IMR-90 (cell line): ENCODE data around the gene CLDN18. TPM values are rescaled to one million over a fixed set of nuclear protein-coding genes. Genes with fewer than 3 reads are reported as not detected.

ENCODE experiments used
- ATAC-seq: fragments of 200-7000 bp; cut with Tn5 transposase; 2 replicates; pipeline ENCODE4 v1.9.1; 2020; ENCODE audit warnings: low read depth, mild to moderate bottlenecking, moderate library complexity
- BruUV-seq: library from RNA; stranded (reverse); fragments of 400-500 nt; replicated peaks from 2 replicates; lab custom pipeline; 2021; lab: Mats Ljungman, UMichigan
- CTCF ChIA-PET: fragments of 300-600 bp; formaldehyde crosslinking; extraction: SDS; loops from one replicate; lab custom pipeline; 2021; ENCODE audit warnings: antibody characterized with exemption; lab: Yijun Ruan, JAX
- POLR2A ChIA-PET: fragments of 300-600 bp; sonication (Branson Sonifier 250); formaldehyde crosslinking; loops from one replicate; lab custom pipeline; 2022; ENCODE audit warnings: antibody characterized with exemption; ENCODE audit not compliant: unreplicated experiment; lab: Charles Lee
- DNase-seq: peaks from one replicate; pipeline ENCODE4 v3.0.0; 2013
- H2AFZ ChIP-seq: replicated peaks from 2 replicates; pipeline ENCODE3; 2013; ENCODE audit warnings: low read length, mild to moderate bottlenecking; ENCODE audit not compliant: poor library complexity
- H2AK5ac ChIP-seq: 2 replicates; pipeline ENCODE4 v1.6.1; 2013; ENCODE audit warnings: low read depth, low read length, inconsistent platforms
- H2AK9ac ChIP-seq: replicated peaks from 2 replicates; pipeline ENCODE3; 2013; ENCODE audit warnings: mild to moderate bottlenecking, low read depth, low read length, moderate library complexity; ENCODE audit not compliant: poor library complexity
- H2BK120ac ChIP-seq: 2 replicates; pipeline ENCODE4 v1.6.1; 2013; ENCODE audit warnings: low read depth, low read length, inconsistent platforms
- H2BK15ac ChIP-seq: 3 replicates; pipeline ENCODE4 v1.6.1; 2013; ENCODE audit warnings: low read depth, low read length, inconsistent platforms
- H2BK20ac ChIP-seq: 2 replicates; pipeline ENCODE4 v1.6.1; 2013; ENCODE audit warnings: low read depth, mild to moderate bottlenecking, inconsistent platforms, low read length, moderate library complexity
- H2BK5ac ChIP-seq: 2 replicates; pipeline ENCODE4 v1.6.1; 2013; ENCODE audit warnings: mild to moderate bottlenecking, low read depth, low read length, inconsistent platforms; ENCODE audit not compliant: poor library complexity, severe bottlenecking
- H3K14ac ChIP-seq: replicated peaks from 2 replicates; pipeline ENCODE4 v1.6.1; 2013; ENCODE audit warnings: low read depth, low read length, inconsistent platforms
- H3K18ac ChIP-seq: 2 replicates; pipeline ENCODE4 v1.6.1; 2013; ENCODE audit warnings: low read depth, low read length, control low read depth
- H3K23ac ChIP-seq: 2 replicates; pipeline ENCODE4 v1.6.1; 2013; ENCODE audit warnings: low read depth, low read length, inconsistent platforms
- H3K27ac ChIP-seq: 2 replicates; pipeline ENCODE4 v1.5.1; 2013; ENCODE audit warnings: mild to moderate bottlenecking, control low read depth, low read length; ENCODE audit not compliant: insufficient read depth
- H3K27me3 ChIP-seq: 2 replicates; pipeline ENCODE4 v1.6.1; 2013; ENCODE audit warnings: low read length; ENCODE audit not compliant: control insufficient read depth, insufficient read depth
- H3K36me3 ChIP-seq: 2 replicates; pipeline ENCODE4 v1.6.1; 2013; ENCODE audit warnings: low read length, mixed read lengths; ENCODE audit not compliant: control insufficient read depth, insufficient read depth
- H3K4ac ChIP-seq: 2 replicates; pipeline ENCODE4 v1.6.1; 2013; ENCODE audit warnings: low read depth, low read length, inconsistent platforms
- H3K4me1 ChIP-seq: 2 replicates; pipeline ENCODE4 v1.6.1; 2013; ENCODE audit warnings: low read length, mixed read lengths; ENCODE audit not compliant: control insufficient read depth, insufficient read depth
- H3K4me2 ChIP-seq: 2 replicates; pipeline ENCODE4 v1.6.1; 2013; ENCODE audit warnings: low read depth, mild to moderate bottlenecking, control low read depth, low read length, moderate library complexity
- H3K4me3 ChIP-seq: 2 replicates; pipeline ENCODE4 v1.5.1; 2013; ENCODE audit warnings: low read depth, mild to moderate bottlenecking, control low read depth, low read length, moderate library complexity; ENCODE audit not compliant: insufficient read depth
- H3K56ac ChIP-seq: 2 replicates; pipeline ENCODE4 v1.6.1; 2013; ENCODE audit warnings: low read length, inconsistent platforms; ENCODE audit not compliant: insufficient read depth; ENCODE audit errors: extremely low read depth
- H3K79me1 ChIP-seq, 2 experiments: 2 replicates each; pipeline ENCODE4 v1.6.1; 2013; ENCODE audit warnings: low read length in 2 of 2, inconsistent platforms in 1 of 2, low read depth in 1 of 2
- H3K9ac ChIP-seq: 2 replicates; pipeline ENCODE4 v1.6.1; 2013; ENCODE audit warnings: low read depth, low read length, control low read depth
- H3K9me1 ChIP-seq: 2 replicates; pipeline ENCODE4 v1.6.1; 2013; ENCODE audit warnings: low read length, inconsistent platforms; ENCODE audit not compliant: insufficient read depth
- H3K9me3 ChIP-seq: 2 replicates; pipeline ENCODE4 v1.6.1; 2013; ENCODE audit warnings: low read length; ENCODE audit not compliant: control insufficient read depth, insufficient read depth
- H4K20me1 ChIP-seq: 2 replicates; pipeline ENCODE4 v1.6.1; 2013; ENCODE audit warnings: low read length, inconsistent platforms; ENCODE audit not compliant: insufficient read depth
- H4K5ac ChIP-seq: 2 replicates; pipeline ENCODE4 v1.6.1; 2013; ENCODE audit warnings: mild to moderate bottlenecking, low read depth, low read length, control low read depth
- H4K8ac ChIP-seq, 2 experiments: 2 replicates each; pipeline ENCODE4 v1.6.1; 2013; ENCODE audit warnings: low read depth in 2 of 2, low read length in 2 of 2, control low read depth in 1 of 2, inconsistent platforms in 1 of 2
- H4K91ac ChIP-seq: 2 replicates; pipeline ENCODE4 v1.6.1; 2013; ENCODE audit warnings: low read depth, low read length, inconsistent platforms; ENCODE audit not compliant: insufficient read depth
- BHLHE40 ChIP-seq: fragments of 150-350 bp; IDR thresholded peaks from 2 replicates; pipeline ENCODE4 v1.6.1; 2016; ENCODE audit warnings: mild to moderate bottlenecking, low read depth, low read length
- CHD1 ChIP-seq: IDR thresholded peaks from 2 replicates; pipeline ENCODE4 v1.6.1; 2012; ENCODE audit warnings: low read depth, low read length, improper control_type of control experiment
- MAFK ChIP-seq: IDR thresholded peaks from 2 replicates; pipeline ENCODE4 v1.6.1; 2012; ENCODE audit warnings: low read depth, low read length, improper control_type of control experiment
- MAZ ChIP-seq: IDR thresholded peaks from 2 replicates; pipeline ENCODE4 v1.6.1; 2012; ENCODE audit warnings: low read depth, mild to moderate bottlenecking, low read length, improper control_type of control experiment, moderate library complexity, borderline replicate concordance
- MXI1 ChIP-seq: IDR thresholded peaks from 2 replicates; pipeline ENCODE4 v1.6.1; 2012; ENCODE audit warnings: low read depth, mild to moderate bottlenecking, low read length, moderate library complexity, borderline replicate concordance
- NFE2L2 ChIP-seq: fragments of 150-350 bp; IDR thresholded peaks from 2 replicates; pipeline ENCODE4 v1.6.1; 2016; ENCODE audit warnings: low read depth, mild to moderate bottlenecking, low read length
- RCOR1 ChIP-seq: IDR thresholded peaks from 2 replicates; pipeline ENCODE4 v1.6.1; 2012; ENCODE audit warnings: mild to moderate bottlenecking, low read length, improper control_type of control experiment; ENCODE audit not compliant: insufficient replicate concordance
- RFX5 ChIP-seq: IDR thresholded peaks from 2 replicates; pipeline ENCODE4 v1.8.0; 2012; ENCODE audit warnings: low read depth, mild to moderate bottlenecking, low read length, moderate library complexity
- WGBS, 2 experiments: methylation state at CpG; one replicate each; pipeline versions ENCODE4 v1.1.5 to v1.1.7; 2013; ENCODE audit warnings: missing lambda C conversion rate in 2 of 2; ENCODE audit not compliant: insufficient read length in 1 of 2; ENCODE audit errors: extremely low coverage in 2 of 2; 5-methylcytosine and 5-hydroxymethylcytosine counted together
- dilution Hi-C: fragments of 300-500 bp; cut with HindIII; formaldehyde crosslinking; loops from one replicate; pipeline ENCODE4 v1.14.3; 2018; ENCODE audit warnings: low sequenced_read_pairs; ENCODE audit not compliant: unreplicated experiment
- in situ Hi-C: fragments of 300-500 bp; cut with MboI; formaldehyde crosslinking; loops from 3 replicates; pipeline ENCODE4 v1.14.3; 2019; ENCODE audit warnings: low sequenced_read_pairs, inconsistent platforms, mixed read lengths
- intact Hi-C: fragments of 100-400 bp; cut with micrococcal nuclease; formaldehyde crosslinking; loops from 2 replicates; pipeline ENCODE4 v1.10.0; 2022
- polyA plus RNA-seq, 3 experiments: library from polyadenylated mRNA; depleted of rRNA; stranded (reverse); fragments of >200 nt; gene quantifications; 2 replicates each; pipeline ENCODE4 v1.2.3, GENCODE V29; 2012; ENCODE audit warnings: low replicate concordance in 1 of 3
- total RNA-seq: library from RNA; depleted of rRNA; stranded (reverse); fragments of >200 nt; gene quantifications from 2 replicates; pipeline ENCODE4 v1.2.3, GENCODE V29; 2012
- TF ChIP-seq, protein P1 (sequence below): fragments of 150-350 bp; IDR thresholded peaks from 2 replicates; pipeline ENCODE4 v1.6.1; 2016; ENCODE audit warnings: low read depth, mild to moderate bottlenecking, low read length, moderate library complexity, borderline replicate concordance

CLDN18 gene
- total and polyA plus RNA-seq, 2 of the 4 experiments (the other 2 are of a cell fraction), result not detected

DNA sequence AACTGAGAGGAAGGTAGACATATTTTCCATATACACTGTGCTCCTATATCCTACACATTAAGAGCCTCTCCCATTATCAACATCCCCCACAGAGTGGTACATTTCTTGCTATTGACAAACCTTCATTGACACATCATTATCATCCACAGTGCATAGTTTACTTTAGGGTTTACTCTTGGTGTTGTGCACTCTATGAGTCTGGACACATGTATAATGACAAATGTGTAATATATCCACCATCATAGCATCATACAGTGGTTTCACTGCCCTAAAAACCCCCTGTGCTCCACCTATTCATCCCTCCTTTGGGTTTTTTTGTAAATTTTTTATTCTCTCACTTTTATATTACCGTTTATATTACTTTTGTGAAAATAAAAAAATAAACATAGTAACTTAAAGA lies 22.2 kb upstream of the CLDN18 start:
- in situ Hi-C loops, result no loop called here
- H3K27ac ChIP-seq, result no peak overlapping the region
- H3K23ac ChIP-seq, result no peak overlapping the region
- no peak overlapping the region for H3K56ac ChIP-seq
- H2BK120ac ChIP-seq, result no peak overlapping the region
- ChIA-PET CTCF (no interaction called here), POLR2A (no interaction called here)
- H2AFZ ChIP-seq, result no peak overlapping the region
- no peak for TF ChIP-seq NFE2L2
- TF ChIP-seq BHLHE40, result no peak
- no peak for TF ChIP-seq CHD1
- no peak for TF ChIP-seq RCOR1
- no peak for TF ChIP-seq MXI1
- TF ChIP-seq, protein P1, sequence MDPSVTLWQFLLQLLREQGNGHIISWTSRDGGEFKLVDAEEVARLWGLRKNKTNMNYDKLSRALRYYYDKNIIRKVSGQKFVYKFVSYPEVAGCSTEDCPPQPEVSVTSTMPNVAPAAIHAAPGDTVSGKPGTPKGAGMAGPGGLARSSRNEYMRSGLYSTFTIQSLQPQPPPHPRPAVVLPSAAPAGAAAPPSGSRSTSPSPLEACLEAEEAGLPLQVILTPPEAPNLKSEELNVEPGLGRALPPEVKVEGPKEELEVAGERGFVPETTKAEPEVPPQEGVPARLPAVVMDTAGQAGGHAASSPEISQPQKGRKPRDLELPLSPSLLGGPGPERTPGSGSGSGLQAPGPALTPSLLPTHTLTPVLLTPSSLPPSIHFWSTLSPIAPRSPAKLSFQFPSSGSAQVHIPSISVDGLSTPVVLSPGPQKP, result no peak
- no peak for TF ChIP-seq MAFK
- TF ChIP-seq MAZ, result no peak
- no peak for TF ChIP-seq RFX5
- no peaks in the 10 kb centered on the region for H4K20me1 ChIP-seq
- intact Hi-C loops, result no loop called here
- BruUV-seq, result no TSS peak
- ATAC-seq (no peak), DNase-seq (no peak)
- no peak overlapping the region for H2AK5ac ChIP-seq
- H3K36me3 ChIP-seq, result no peaks in the 10 kb centered on the region
- H2BK5ac ChIP-seq, result no peak overlapping the region
- no peak overlapping the region for H2AK9ac ChIP-seq
- H3K27me3 ChIP-seq, result no peaks in the 10 kb centered on the region
- H3K14ac ChIP-seq, result no peak overlapping the region
- H3K79me1 ChIP-seq, result no peaks in the 10 kb centered on the region
- no peaks in the 10 kb centered on the region for H3K4me1 ChIP-seq
- no peak overlapping the region for H3K4ac ChIP-seq
- H3K18ac ChIP-seq, result no peak overlapping the region
- H2BK20ac ChIP-seq, result no peak overlapping the region
- no peak overlapping the region for H4K5ac ChIP-seq
- no peaks in the 10 kb centered on the region for H3K9me3 ChIP-seq
- no peak overlapping the region for H4K8ac ChIP-seq
- no peak overlapping the region for H3K9ac ChIP-seq
- no peaks in the 10 kb centered on the region for H3K9me1 ChIP-seq
- no peak overlapping the region for H3K4me2 ChIP-seq
- no peak overlapping the region for H4K91ac ChIP-seq
- dilution Hi-C loops, result no loop called here
- no CpG with 5 or more reads among the region's 1 CpG for WGBS, 2 experiments
- no peak overlapping the region for H3K4me3 ChIP-seq
- no peak overlapping the region for H2BK15ac ChIP-seq
